NCI-H1930 (cell line): ENCODE data around the gene NACA2.
A peak's percentile ranks its signal among the peaks of the same experiment; 100 is the strongest.
"Not testable (repeated sequence)": the region's sequence is repeated elsewhere in the genome, so short reads cannot be mapped to it uniquely, and the experiment has no call there.

Experiments used
- DNase-seq, 2 experiments: peaks; one replicate each; lab custom pipeline; 2025; lab: John Stamatoyannopoulos, UW

Gene NACA2

DNA sequence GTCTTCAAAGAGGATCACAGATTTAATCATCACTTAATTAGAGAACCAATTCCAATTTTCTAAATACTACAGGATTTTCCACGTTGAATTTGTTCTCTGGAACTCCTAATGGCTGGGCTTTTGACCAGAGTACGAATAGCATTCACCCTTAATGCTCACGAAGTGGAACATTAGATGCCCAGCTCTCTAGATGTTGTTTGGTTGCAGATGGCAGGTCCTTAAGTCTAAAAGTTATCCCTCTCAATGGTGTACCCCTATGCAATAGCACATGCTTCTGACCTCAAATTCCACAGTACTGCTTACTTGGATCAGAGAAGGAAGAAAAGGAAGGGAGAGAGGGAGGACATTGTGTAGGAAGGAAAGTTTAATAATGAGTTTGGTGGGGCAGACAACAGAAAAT lies 8.6 kb upstream of the NACA2 start:
- no peak for DNase-seq

- no peak for DNase-seq
Observed at GRCh38 chr17:61598014-61598413, 7.0 kb upstream of the NACA2 start.

DNA sequence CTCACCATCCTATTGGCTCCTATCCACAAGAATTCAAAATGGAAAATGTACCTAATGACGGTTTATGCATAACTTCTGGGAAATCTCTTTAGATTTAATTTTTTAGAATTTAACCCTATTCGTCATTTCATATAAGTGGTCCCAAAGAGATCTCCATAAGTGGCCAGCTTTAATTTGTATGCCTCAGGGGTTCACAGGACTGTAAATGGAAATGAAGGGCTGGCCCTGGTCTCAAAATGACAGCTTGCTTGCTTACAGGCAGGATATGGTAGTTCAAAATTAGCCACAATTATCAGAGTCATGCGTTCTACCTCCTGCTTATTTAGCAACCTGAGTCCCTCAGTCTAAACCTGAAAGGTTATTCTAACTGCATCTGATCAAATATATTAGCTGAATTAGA lies 6.6 kb upstream of the NACA2 start:
- peak in 1 of 2 experiments; percentile 80 for DNase-seq

GRCh38 chr17:61595418-61596186 lies 4.6 kb upstream of the NACA2 start:
- DNase-seq, result no peak

- no peak for DNase-seq
Observed at GRCh38 chr17:61594294-61594825, 3.3 kb upstream of the NACA2 start.

- DNase-seq, result no peak
Observed at GRCh38 chr17:61593426-61593825, 2.4 kb upstream of the NACA2 start.

DNA sequence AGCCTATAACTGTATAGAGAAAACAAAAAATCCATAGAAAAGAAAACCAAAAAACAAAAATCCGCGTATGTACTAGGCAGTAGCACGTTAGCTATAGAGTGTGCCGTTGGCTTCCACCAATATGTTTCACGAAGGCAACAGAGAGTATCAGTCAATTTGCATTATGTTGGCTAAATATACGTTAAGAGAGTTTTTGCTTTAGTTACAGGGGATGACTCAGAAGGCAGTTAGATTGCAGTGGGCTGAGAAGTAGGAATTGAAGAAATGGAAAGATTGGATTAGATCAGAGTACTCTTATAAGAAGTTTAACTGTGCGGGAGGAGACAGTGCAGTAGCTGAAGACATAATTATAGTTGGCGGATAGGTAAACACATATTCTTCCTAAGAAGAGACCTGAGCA lies 911 bp upstream of the NACA2 start:
- no peak for DNase-seq

- no peak for DNase-seq
Observed at GRCh38 chr17:61589990-61590389, 1.0 kb downstream of the NACA2 start.

DNA sequence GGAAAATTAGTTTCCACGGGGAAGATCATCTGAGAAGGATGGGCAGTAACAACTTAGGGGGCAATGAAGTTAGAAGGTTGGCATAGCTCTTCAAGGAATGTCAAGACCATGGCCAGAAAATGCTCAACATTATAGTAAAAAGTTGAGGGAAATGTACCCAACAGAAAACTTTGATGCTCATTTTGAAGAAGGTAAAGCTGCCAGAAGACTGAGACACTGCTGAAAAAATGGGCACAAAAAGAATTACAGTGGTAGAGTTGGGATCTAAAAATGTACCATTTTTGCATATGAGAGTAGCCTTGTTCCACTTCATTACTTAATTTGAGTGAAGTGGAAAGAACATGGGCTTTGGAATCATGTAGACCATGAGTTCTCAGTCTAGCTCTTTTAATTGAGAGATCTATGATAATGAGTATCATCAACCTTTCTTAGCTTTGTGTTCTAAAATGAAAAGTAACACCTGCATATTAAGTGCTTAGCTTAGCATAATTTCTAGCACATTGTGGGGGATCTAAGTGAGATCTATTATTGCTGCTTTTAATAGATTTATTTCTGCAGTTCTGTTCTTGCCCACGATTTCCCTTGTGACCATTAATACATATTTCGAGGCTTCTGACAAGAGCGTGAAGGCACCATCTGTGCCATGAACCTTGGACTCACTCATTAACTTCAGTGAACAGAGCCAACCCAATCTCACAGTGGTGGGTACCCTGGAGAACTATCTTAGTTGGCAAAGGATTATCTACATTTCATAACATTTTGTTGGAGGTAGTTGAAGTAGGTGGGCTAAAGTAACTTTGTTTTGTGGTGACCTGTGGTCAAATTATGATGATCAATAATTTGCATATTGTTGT lies 3.0 kb downstream of the NACA2 start:
- no peak for DNase-seq

DNA sequence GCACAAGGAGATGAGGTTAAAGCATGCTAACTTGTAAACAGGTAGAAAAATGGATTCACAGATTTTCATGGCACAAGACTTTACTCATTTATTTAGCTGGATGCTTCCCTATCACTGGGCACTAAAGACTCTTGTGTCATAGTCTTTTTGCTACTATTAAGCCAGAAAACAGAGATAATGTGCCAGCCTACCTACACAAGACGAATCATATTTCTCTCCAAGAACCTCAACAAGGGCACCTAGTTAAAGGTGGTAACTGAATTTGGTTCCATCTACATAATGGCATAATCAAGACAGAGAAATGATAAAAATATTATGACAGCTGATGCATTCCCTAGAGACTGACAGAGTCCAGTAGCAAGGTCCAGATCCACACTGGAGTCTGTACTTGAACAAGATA lies 3.8 kb downstream of the NACA2 start:
- DNase-seq, result no peak

DNA sequence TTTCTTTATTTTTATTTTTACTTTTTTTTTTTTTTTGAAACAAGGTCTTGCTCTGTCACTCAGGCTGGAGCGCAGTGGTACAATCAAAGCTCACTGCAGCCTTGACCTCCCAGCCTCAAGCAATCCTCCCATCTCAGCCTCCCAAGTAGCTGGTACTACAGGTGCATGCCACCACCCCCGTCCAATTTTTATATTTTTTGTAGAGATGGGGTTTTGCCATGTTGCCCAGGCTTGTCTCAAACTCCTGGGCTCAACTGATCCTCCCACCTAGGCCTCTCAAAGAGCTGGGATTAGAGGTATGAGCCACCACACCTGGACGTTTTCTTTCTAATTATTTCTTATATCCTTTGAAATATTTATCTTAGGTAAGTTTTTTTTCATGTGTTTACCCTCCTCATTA lies 4.4 kb downstream of the NACA2 start:
- not testable (repeated sequence) for DNase-seq

DNA sequence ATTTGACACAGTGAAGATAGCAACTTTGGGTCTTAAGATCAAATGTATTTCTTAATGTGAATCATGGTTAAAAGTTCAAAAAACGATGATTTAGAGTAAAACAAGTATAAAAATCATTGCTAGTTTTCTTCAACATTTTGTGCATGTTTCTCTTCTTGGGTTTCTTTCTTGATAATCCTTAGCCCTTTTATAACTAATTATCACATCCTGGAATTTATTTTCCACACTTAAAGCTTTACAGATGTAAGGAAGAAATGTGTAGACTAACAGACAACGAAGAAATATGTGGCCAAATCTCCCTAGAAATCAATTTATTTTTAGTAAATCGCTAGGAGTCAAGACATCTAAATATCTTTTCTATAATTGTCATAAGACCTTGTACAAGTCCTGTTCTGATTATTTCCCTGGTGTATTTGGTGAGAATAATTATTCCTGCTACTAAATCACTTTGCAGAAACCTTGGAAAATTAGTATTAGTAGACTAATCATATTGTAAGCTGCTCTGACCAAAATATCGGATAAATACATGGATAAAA lies 4.9 kb downstream of the NACA2 start:
- DNase-seq, result no peak

DNA sequence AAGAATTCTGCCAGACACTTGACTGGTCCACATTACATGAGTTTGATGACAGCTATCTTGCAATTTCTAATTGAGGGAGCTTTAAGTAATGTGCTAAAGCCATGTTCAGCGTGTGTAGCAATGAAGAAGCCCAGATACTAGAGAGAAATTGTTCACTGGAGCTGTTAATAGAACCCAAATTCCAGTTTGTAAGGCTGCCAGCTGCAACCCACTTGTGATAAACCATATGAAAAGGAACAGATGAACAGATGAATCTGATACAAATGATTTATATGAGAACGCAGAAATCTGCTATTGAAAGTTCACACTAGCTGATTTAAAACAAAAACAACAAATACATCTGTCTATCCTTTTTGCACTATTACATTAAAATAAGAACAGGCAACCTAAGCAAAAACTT lies 6.2 kb downstream of the NACA2 start:
- DNase-seq, result no peak

GRCh38 chr17:61584266-61584665 lies 6.8 kb downstream of the NACA2 start:
- no peak for DNase-seq

- no peak for DNase-seq
Observed at GRCh38 chr17:61583660-61584264, 7.3 kb downstream of the NACA2 start.

- DNase-seq, result peak in 1 of 2 experiments; percentile 16
Observed at GRCh38 chr17:61583242-61583641, 7.8 kb downstream of the NACA2 start.

DNA sequence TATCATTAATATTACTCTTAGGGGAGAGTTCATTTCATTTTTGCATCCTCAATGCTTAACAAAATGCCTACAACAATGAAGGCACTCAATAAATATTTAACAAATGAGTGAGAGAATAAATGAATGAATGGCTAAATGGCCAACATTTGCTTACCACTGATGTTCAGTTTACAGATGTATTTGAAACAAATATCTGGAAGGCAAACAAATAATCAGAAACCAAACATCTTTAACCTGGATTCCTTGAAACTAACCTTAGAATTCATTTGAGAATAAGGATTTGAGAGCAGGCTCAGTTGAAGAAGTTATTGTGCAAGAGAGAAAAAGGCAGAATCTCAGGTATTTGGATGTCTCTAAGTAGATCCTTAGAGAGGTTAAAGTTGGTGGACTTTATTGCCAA lies 8.4 kb downstream of the NACA2 start:
- DNase-seq, result no peak

- DNase-seq, result no peak
Observed at GRCh38 chr17:61581611-61582349, 9.2 kb downstream of the NACA2 start.

- DNase-seq, result no peak
Observed at GRCh38 chr17:61580502-61580901, 10.5 kb downstream of the NACA2 start.

- DNase-seq, result no peak
Observed at GRCh38 chr17:61579961-61580360, 11.1 kb downstream of the NACA2 start.

GRCh38 chr17:61579347-61579746 lies 11.7 kb downstream of the NACA2 start:
- DNase-seq, result no peak

- DNase-seq, result no peak
Observed at GRCh38 chr17:61578645-61579044, 12.4 kb downstream of the NACA2 start.
